Stimulated activated CD8-positive, alpha-beta memory T cell treated with anti-CD3 and anti-CD28 coated beads, Interleukin-4, amount 100 ng/mL, for 4 hours (primary cell): ENCODE results near the gene CSTF1.
"Not testable (repeated sequence)": the region's sequence is repeated elsewhere in the genome, so short reads cannot be mapped to it uniquely, and the experiment has no call there.

ENCODE experiments used
- DNase-seq, 2 donors: peaks; one replicate each; pipeline ENCODE4 v3.0.0-alpha.2; 2020; ENCODE audit warnings: low read depth in 2 of 2, low spot score in 1 of 2

The CSTF1 gene

GRCh38 chr20:56368351-56369134 is 23.9 kb upstream of the CSTF1 start:
- no peak for DNase-seq

DNA sequence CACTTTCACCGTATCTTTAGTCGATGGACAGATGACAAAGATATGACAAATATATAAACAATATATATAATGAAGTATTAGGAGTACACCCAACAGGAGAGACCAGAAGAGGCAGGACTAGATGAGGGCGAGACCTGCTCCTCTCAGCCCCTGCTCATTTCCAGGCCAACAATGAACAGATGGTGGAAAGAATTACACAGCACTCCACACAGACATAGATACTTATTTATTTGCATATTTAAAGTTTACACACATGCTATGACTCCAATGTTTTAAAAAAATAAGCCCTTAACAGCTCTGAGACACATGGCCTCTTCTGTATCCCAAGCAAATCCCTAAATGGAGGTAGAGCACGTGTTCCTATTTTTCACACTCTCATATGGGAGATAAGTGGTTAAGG is 23.3 kb upstream of the CSTF1 start:
- DNase-seq: no peak

DNA sequence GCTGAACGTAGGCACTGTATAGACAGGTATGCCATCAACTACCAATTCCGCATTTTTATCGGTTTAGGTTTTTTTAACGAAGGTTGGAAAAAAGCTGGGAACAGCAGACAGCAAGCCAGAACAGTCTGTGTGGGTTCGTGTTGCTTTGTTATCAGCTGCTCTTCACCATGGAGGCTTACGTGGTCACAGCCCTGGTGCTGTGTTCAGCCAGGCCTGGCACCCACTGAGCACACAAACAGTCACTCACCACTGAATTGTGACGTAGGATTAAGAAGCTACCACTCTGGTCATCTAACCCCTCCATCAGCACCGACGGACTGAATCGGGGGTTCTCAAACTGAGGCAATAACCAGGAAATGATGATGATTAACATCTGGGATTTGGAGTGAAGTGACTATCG is 20.5 kb upstream of the CSTF1 start:
- DNase-seq: no peak

- DNase-seq: no peak
Measured at GRCh38 chr20:56372850-56373249, 19.6 kb upstream of the CSTF1 start.

DNA sequence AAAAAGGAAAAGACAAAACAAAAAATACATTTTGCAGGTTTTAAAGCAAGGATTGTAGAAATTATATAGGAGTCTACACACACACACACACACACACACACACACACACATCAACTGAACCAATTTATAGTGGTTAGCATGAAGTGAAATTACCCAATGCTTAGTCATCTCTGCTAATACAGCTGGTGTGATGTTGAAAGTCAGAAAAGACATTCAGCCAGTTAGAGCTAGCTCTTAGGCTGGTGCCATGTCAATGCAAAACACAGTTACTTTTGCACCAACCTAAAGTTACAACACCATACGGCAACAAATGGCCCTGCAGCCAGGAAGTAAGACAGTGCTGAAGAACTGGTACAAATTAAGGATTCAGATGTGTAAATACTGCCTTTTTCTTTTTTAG is 18.5 kb upstream of the CSTF1 start:
- no peak for DNase-seq

GRCh38 chr20:56376331-56376730 is 16.1 kb upstream of the CSTF1 start:
- no peak for DNase-seq

GRCh38 chr20:56378386-56378785 is 14.1 kb upstream of the CSTF1 start:
- DNase-seq: no peak

DNA sequence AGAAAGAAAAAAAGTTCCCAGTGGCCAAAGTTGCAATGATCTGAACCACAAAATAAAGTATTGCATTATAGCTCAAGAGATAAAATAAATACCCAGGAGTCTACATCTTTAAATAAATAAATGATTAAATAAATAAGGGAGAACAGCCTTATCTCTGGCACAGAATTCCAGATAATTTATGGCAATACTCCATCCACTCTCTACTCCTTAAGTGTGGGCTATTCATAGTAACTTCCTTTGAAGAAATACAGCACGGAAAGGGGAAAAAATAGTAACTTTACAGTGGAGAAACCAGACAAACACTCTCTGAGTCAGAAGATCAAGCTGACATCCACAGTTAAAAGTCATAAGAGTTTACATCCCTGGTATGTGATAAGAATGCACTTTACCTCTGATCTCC is 12.1 kb upstream of the CSTF1 start:
- DNase-seq: no peak

DNA sequence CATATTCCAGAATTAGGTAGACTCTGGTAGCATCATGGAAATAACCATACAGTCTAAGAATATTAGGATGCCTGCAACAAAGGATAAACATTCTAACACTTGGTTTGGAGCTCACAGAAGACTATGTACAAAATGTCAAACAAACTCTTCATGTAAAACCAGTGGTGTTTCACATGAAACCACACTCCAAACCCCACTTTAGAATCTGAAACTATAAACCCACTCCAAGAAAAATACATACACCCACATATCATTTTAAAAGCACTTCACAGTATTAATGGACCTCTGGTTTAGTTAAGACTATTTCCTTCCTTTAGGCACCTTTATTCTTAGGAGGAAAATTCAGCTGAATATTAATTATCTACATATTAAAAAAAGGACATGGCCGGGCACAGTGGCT is 10.9 kb upstream of the CSTF1 start:
- no peak for DNase-seq

- no peak for DNase-seq
Measured at GRCh38 chr20:56382696-56383095, 9.7 kb upstream of the CSTF1 start.

- DNase-seq: no peak
Measured at GRCh38 chr20:56383334-56383733, 9.1 kb upstream of the CSTF1 start.

GRCh38 chr20:56385130-56385529 is 7.3 kb upstream of the CSTF1 start:
- no peak for DNase-seq

DNA sequence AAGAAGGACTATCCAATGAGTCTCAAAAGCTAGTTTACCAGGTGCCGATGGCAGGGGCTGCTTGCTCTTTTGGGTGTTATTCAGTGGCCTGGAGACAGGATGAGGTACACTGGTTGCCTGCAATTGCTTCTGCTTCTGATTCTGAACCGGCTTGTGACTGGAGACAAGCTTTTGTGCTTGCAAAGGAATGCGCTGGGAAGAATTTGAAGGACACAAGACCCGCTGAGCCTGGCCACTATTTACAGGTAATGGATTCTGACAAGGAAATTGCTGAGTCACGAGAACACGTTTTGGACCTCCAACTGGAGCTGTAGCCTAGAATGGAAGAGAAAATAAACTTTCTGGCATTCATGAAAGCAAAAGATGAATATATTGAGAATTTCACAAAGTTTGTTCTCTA is 6.2 kb upstream of the CSTF1 start:
- DNase-seq: no peak

GRCh38 chr20:56388882-56389281 is 3.6 kb upstream of the CSTF1 start:
- no peak for DNase-seq

GRCh38 chr20:56389807-56390206 is 2.6 kb upstream of the CSTF1 start:
- no peak for DNase-seq

DNA sequence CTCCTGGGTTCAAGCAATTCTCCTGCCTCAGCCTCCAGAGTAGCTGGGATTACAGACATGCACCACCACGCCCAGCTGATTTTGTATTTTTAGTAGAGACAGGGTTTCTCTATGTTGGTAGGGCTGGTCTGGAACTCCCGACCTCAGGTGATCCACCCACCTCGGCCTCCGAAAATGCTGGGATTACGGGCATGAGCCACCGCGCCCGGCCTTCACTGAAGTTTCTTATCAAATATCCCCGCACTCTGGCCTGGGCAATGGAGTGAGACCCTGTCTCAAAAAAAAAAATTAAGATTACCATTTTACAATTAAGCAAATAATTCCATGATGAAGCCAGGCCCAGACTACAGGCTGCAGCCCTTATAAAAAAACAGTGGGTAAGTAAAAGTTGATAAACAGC is 2.0 kb upstream of the CSTF1 start:
- DNase-seq: not testable (repeated sequence)

DNA sequence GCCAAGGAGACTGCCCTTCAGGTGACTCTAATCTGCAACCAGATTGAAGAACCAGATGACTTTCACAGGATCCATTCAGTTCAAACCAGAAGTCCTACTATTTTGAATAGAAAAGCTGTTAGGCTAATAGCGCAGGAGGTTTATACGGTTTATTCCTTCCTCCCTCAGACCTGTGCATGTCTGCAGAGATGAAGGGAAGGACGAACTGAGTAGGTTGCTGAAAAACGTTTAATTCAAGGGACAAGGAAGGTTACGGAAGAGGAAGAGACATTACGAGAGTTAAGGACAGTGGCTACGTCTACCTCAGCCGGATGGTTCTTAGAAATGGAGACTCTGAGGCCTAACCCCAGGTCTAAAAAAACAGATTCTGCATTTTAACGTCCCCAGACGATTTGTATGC is 1.4 kb upstream of the CSTF1 start:
- DNase-seq: no peak

- DNase-seq: no peak
Measured at GRCh38 chr20:56391596-56392131, 781 bp upstream of the CSTF1 start.

- DNase-seq: no peak
Measured at GRCh38 chr20:56392881-56393482, 537 bp downstream of the CSTF1 start.

- no peak for DNase-seq
Measured at GRCh38 chr20:56393653-56394052, 1.2 kb downstream of the CSTF1 start.

DNA sequence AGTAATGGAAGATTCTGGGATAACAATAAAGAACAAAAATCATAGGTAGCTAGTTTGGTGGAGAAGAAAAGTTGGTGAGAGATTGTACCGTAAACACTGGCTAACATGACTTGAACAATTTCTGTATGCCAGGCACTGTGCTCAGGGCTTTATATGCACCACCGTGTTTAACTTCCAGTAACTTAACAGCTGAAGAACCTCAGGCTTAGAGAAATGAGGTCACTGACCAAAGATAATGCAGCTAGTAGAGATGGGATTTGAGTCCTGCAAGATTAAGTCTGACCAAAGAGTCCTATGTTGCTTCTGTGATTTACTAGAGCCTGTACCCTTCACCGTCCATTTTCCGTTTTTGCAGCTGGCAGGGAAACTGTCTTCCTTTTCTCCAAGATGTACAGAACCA is 2.7 kb downstream of the CSTF1 start:
- DNase-seq: no peak

- DNase-seq: peak; percentile 14 to 49
Measured at GRCh38 chr20:56400001-56400640, 7.7 kb downstream of the CSTF1 start.
